Measurements from ENCODE around the gene SLX9.

SLX9 gene

GRCh38 chr21:44991538-44992483 lies 52.0 kb downstream of the SLX9 start:
- no peak for DNase-seq
- in situ Hi-C loops (cut with HindIII; ENCODE audit: low pct_ligation_motif_present, low pct_unique_long_range_greater_than_20kb, low sequenced_read_pairs): no loop called here

DNA sequence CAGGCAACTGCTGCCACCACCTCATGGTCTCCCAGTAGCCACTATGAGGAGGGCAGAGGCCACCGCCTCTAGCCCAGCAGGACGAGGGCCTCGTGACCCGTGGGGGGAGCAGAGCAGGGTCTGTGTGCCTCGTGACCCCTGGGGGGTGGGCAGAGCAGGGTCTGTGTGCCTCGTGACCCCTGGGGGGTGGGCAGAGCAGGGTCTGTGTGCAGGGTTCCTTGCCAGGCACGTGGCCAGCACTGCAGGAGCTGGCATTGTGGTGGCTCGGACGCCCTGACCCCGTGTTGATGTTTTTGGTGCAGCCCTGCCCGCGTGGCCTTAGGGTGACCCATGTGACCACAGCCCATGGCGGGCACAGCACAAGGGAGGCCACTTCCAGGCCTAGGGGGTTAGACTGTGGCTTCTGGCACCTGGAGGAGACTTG lies 52.8 kb downstream of the SLX9 start:
- in situ Hi-C loops (cut with HindIII; ENCODE audit: low pct_ligation_motif_present, low pct_unique_long_range_greater_than_20kb, low sequenced_read_pairs): no loop called here

DNA sequence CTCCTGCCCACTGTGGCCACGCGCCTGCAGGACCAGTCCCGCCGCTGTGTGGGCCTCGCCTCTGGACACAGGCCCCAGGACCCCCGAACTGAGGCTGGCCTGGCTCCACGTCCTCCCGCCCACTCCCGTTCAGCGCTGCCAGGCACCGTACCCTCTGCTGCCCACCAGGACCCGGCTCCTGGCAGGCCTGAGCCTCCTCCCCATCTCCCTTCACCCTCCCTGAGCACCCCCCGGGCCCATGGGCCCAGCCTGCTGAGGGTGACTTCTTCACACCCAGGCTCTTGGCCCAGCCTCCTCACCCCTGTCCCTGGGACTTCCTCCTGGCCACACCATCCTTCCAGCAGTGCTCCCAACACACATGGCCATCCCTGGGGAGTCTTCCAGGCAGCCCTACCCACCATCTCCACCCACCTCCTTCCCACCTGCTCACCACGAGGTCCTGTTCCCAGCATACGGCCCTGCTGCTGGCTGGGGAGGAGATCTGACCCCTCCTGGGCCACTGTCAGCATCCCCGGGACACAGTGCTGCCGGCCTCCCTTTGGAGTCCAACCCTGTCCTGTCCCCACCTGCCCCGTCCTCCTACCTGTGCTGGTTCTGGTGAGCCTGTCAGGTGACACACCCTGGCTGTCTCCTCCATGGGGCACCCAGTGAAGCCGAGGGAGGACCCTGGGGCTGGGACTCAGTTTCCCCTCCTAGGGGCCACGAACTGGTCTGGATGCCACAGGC lies 53.7 kb downstream of the SLX9 start:
- DNase-seq: no peak

More for the DNA sequence above, 52.8 kb downstream of the SLX9 start:
- no peak for DNase-seq

GRCh38 chr21:44994047-44994694 lies 54.3 kb downstream of the SLX9 start:
- in situ Hi-C loops (cut with HindIII; ENCODE audit: low pct_ligation_motif_present, low pct_unique_long_range_greater_than_20kb, low sequenced_read_pairs): no loop called here
- DNase-seq: no peak

More for the DNA sequence above, 53.7 kb downstream of the SLX9 start:
- in situ Hi-C loops (cut with HindIII; ENCODE audit: low pct_ligation_motif_present, low pct_unique_long_range_greater_than_20kb, low sequenced_read_pairs): no loop called here

- in situ Hi-C loops (cut with HindIII; ENCODE audit: low pct_ligation_motif_present, low pct_unique_long_range_greater_than_20kb, low sequenced_read_pairs): no loop called here
- no peak for DNase-seq
Measured at GRCh38 chr21:44994695-44995342, 55.0 kb downstream of the SLX9 start.

GRCh38 chr21:44995343-44995941 lies 55.6 kb downstream of the SLX9 start:
- in situ Hi-C loops (cut with HindIII; ENCODE audit: low pct_ligation_motif_present, low pct_unique_long_range_greater_than_20kb, low sequenced_read_pairs): no loop called here
- DNase-seq: no peak

- in situ Hi-C loops (cut with HindIII; ENCODE audit: low pct_ligation_motif_present, low pct_unique_long_range_greater_than_20kb, low sequenced_read_pairs): no loop called here
- no peak for DNase-seq
Measured at GRCh38 chr21:44996096-44996495, 56.3 kb downstream of the SLX9 start.

DNA sequence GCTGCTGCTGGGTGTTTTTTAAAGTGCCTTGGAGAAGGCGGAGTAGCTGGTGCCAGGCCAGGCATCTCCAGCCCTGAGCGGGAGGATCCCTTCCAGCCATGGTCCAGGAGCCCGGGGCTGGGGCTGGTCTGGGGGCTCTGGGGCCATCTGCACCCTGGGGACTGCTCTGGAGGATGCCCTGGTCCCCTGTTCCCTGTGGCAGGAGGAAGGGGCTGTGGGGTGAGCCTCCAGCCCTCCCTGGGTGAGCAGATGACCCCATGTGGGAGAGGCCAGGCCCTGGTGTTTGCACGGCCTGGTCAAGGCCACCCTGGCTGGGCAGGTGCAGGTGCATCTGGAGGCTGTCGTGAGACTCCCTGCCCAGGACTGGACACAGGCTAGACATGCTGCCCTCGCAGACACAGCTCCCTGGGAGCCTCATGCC lies 56.7 kb downstream of the SLX9 start:
- DNase-seq: no peak
- in situ Hi-C loops (cut with HindIII; ENCODE audit: low pct_ligation_motif_present, low pct_unique_long_range_greater_than_20kb, low sequenced_read_pairs): no loop called here

GRCh38 chr21:44996983-44997936 lies 57.4 kb downstream of the SLX9 start:
- no peak for DNase-seq
- in situ Hi-C loops (cut with HindIII; ENCODE audit: low pct_ligation_motif_present, low pct_unique_long_range_greater_than_20kb, low sequenced_read_pairs): no loop called here

DNA sequence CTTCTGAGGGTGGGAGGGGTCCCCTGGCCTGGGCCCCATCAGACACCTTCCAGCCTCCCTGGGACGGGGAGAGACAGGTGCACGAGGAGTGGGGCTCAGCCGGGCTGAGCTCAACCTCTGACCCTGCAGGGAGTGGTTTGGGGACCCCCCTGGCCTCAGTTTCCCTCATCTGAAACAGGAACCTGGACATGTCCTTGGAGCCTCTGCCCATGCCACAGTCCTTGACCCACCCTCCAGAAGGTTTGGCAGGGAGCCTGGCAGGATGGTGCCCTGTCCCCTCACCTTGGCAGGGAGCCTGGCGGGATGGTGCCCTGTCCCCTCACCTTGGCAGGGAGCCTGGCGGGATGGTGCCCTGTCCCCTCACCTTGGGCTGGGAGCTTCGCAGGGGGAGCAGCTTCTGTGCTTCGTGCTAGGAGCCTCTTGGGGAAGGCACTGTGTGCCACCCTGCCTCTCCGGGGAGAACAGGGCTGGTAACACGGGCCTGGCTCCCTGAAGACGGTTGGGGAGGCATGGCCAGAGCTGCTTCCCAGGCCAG lies 58.3 kb downstream of the SLX9 start:
- in situ Hi-C loops (cut with HindIII; ENCODE audit: low pct_ligation_motif_present, low pct_unique_long_range_greater_than_20kb, low sequenced_read_pairs): no loop called here
- no peak for DNase-seq

GRCh38 chr21:44998621-44999427 lies 59.0 kb downstream of the SLX9 start:
- DNase-seq: no peak
- in situ Hi-C loops (cut with HindIII; ENCODE audit: low pct_ligation_motif_present, low pct_unique_long_range_greater_than_20kb, low sequenced_read_pairs): no loop called here

GRCh38 chr21:44999428-44999971 lies 59.7 kb downstream of the SLX9 start:
- in situ Hi-C loops (cut with HindIII; ENCODE audit: low pct_ligation_motif_present, low pct_unique_long_range_greater_than_20kb, low sequenced_read_pairs): no loop called here

GRCh38 chr21:44999972-45000636 lies 60.3 kb downstream of the SLX9 start:
- in situ Hi-C loops (cut with HindIII; ENCODE audit: low pct_ligation_motif_present, low pct_unique_long_range_greater_than_20kb, low sequenced_read_pairs): no loop called here
- DNase-seq: no peak

More at GRCh38 chr21:44999428-44999971, 59.7 kb downstream of the SLX9 start:
- no peak for DNase-seq

- DNase-seq: no peak
- in situ Hi-C loops (cut with HindIII; ENCODE audit: low pct_ligation_motif_present, low pct_unique_long_range_greater_than_20kb, low sequenced_read_pairs): no loop called here
Measured at GRCh38 chr21:45000637-45001133, 60.9 kb downstream of the SLX9 start.
